Kidney (tissue), 14 donors: ENCODE data around the gene TM4SF18. TPM values are rescaled to one million over a fixed set of nuclear protein-coding genes. Genes with fewer than 3 reads are reported as not detected.

Source experiments
- DNase-seq, 5 donors: peaks; one replicate each; pipeline ENCODE4 v3.0.0-alpha.2; 2013 to 2020
- FAIRE-seq: peaks from 2 replicates; lab custom pipeline; 2012; peaks lifted over from hg19 to GRCh38; lab: Jason Lieb, UNC
- H3K27ac ChIP-seq, 2 donors: one replicate each; pipeline ENCODE4 v1.7.0; 2013; ENCODE audit warnings: low read depth in 2 of 2, low read length in 2 of 2, inconsistent platforms in 1 of 2
- H3K27me3 ChIP-seq: one replicate; pipeline ENCODE4 v1.7.1; 2013; ENCODE audit warnings: low read length, inconsistent platforms; ENCODE audit not compliant: control insufficient read depth, insufficient read depth
- H3K36me3 ChIP-seq, 3 donors: one replicate each; pipeline versions ENCODE4 v1.7.0 to v1.7.1; 2013; ENCODE audit warnings: low read length in 3 of 3, control low read depth in 1 of 3, inconsistent platforms in 1 of 3; ENCODE audit not compliant: insufficient read depth in 3 of 3, control insufficient read depth in 2 of 3
- H3K4me1 ChIP-seq, 3 donors: one replicate each; pipeline versions ENCODE4 v1.7.0 to v1.7.1; 2013; ENCODE audit warnings: low read length in 3 of 3, inconsistent platforms in 1 of 3, low read depth in 1 of 3; ENCODE audit not compliant: control insufficient read depth in 2 of 3, insufficient read depth in 2 of 3
- H3K4me3 ChIP-seq, 3 donors: one replicate each; pipeline versions ENCODE4 v1.7.0 to v1.8.1; 2013; ENCODE audit warnings: low read length in 3 of 3, control low read depth in 1 of 3, inconsistent platforms in 1 of 3
- H3K9ac ChIP-seq, 3 donors: one replicate each; pipeline versions ENCODE4 v1.7.0 to v1.7.1; 2013; ENCODE audit warnings: low read length in 3 of 3, control low read depth in 1 of 3, inconsistent platforms in 1 of 3
- H3K9me3 ChIP-seq, 3 donors: one replicate each; pipeline versions ENCODE4 v1.7.0 to v1.7.1; 2013; ENCODE audit warnings: low read length in 3 of 3, control low read depth in 1 of 3, inconsistent platforms in 1 of 3; ENCODE audit not compliant: control insufficient read depth in 2 of 3, insufficient read depth in 1 of 3
- intact Hi-C: fragments of 100-400 bp; cut with DNase I; formaldehyde crosslinking; loops from one replicate; pipeline ENCODE4 v1.11.1; 2022
- polyA plus RNA-seq: library from polyadenylated mRNA; stranded (reverse); fragments of 350-450 nt; fragmentation: Illumina TruSeq; extraction: RNeasy Lipid Tissue Mini Kit (QIAGEN cat#74804); gene quantifications from one replicate; pipeline ENCODE4 v1.2.3, GENCODE V29; 2014; ENCODE audit warnings: low read depth, low replicate concordance; ENCODE audit not compliant: insufficient read depth
- total RNA-seq: library from RNA; stranded (reverse); fragmentation: NEBNext Ultra II Directional; extraction: Animal tissue kit (Norgen Biotek cat#: 25700); gene quantifications from one replicate; pipeline ENCODE4 v1.2.1, GENCODE V29; 2021
- TF ChIP-seq, protein P1 (sequence below): IDR thresholded peaks from 3 replicates; pipeline ENCODE4 v1.5.1; 2012; ENCODE audit warnings: mild to moderate bottlenecking, moderate library complexity, borderline replicate concordance; ENCODE audit not compliant: insufficient read depth; ENCODE audit errors: extremely low read depth
- donor health status: control.
- donor health status: control.
- donor health status: control.
- donor health status: control.
- donor health status: control.
- donor health status: DM: yes; HTN: yes; CAD: no.
- donor health status: Normal renal cell carcinoma (clear cell type).

TM4SF18 gene
- total and polyA plus RNA-seq, 2 donors from 2014 or later, result 14.2 to 19.7 TPM

- TF ChIP-seq, protein P1, sequence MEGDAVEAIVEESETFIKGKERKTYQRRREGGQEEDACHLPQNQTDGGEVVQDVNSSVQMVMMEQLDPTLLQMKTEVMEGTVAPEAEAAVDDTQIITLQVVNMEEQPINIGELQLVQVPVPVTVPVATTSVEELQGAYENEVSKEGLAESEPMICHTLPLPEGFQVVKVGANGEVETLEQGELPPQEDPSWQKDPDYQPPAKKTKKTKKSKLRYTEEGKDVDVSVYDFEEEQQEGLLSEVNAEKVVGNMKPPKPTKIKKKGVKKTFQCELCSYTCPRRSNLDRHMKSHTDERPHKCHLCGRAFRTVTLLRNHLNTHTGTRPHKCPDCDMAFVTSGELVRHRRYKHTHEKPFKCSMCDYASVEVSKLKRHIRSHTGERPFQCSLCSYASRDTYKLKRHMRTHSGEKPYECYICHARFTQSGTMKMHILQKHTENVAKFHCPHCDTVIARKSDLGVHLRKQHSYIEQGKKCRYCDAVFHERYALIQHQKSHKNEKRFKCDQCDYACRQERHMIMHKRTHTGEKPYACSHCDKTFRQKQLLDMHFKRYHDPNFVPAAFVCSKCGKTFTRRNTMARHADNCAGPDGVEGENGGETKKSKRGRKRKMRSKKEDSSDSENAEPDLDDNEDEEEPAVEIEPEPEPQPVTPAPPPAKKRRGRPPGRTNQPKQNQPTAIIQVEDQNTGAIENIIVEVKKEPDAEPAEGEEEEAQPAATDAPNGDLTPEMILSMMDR, result no peak
- FAIRE-seq (no peak), DNase-seq (no peak)
- Histone ChIP-seq H3K36me3 (no peaks in the 10 kb centered on the region), H3K4me1 (no peaks in the 10 kb centered on the region), H3K9ac (no peak overlapping the region), H3K27me3 (no peaks in the 10 kb centered on the region), H3K27ac (no peak overlapping the region), H3K9me3 (no peaks in the 10 kb centered on the region), H3K4me3 (no peak overlapping the region)
- intact Hi-C loops, result no loop called here
Observed at GRCh38 chr3:149356630-149357029, 23.2 kb upstream of the TM4SF18 start.

DNA sequence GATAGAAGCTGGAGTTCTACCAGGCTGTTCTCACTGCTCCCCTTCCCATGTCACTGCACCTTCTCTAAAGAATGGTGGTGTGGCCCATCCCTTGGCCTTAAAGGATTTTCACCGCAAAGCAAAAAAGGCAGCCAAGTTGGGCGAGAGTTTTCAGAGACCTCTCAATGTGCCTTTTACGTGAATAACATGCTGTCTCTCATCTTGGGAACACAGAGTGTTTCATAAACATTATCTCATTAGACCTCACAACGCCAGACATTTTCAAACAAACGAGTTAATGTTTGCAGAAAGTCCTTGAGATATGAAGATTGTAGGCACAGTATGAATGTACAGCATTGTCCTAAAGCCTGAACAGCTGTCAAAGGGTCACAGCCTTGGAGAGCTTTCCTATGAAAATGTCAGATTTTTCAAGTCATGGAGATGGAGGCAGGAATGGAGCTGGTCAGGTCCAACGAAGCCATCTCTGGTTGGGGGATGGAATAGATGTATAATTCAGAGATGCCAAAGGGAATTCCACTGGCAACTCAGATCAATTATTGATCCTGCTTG, 22.7 kb upstream of the TM4SF18 start:
- intact Hi-C loops, result no loop called here
- no peak for FAIRE-seq
- no peak for DNase-seq

DNA sequence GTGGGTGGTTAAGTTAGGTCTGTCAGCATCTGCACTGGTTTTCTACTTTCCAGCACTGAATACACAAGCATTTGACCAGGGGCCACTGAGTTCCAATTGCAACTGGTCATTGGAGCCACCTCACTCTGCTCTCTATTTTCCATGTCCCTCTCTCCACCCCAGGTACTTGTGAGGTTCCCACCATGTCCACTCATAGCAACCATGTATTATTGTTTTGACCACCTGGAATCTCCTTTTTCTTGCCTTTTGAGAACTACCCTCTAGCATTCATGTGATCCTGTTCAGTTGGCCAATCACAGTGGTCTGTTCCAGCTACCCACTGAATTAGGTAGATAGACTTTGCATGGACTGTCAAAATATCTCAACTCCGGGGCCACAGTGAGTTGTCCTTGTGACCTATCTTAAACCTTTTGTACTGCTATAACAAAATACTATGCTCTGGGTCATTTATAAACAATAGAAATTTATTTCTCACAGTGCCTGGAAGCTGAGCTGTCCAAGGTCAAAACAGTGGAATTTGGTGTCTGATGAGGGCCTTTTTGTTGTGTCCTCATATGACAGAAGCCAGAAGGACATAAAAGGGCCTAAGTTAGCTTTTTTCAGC, 20.2 kb upstream of the TM4SF18 start:
- Histone ChIP-seq H3K9me3 (no peaks in the 10 kb centered on the region), H3K9ac (no peak overlapping the region), H3K4me1 (no peaks in the 10 kb centered on the region), H3K4me3 (no peak overlapping the region), H3K27ac (no peak overlapping the region), H3K36me3 (no peaks in the 10 kb centered on the region), H3K27me3 (no peaks in the 10 kb centered on the region)
- DNase-seq (no peak), FAIRE-seq (no peak)
- TF ChIP-seq, protein P1, result no peak
- intact Hi-C loops, result no loop called here

More for the DNA sequence above, 22.7 kb upstream of the TM4SF18 start:
- Histone ChIP-seq H3K27ac (no peak overlapping the region), H3K9ac (no peak overlapping the region), H3K36me3 (no peaks in the 10 kb centered on the region), H3K27me3 (no peaks in the 10 kb centered on the region), H3K4me1 (no peaks in the 10 kb centered on the region), H3K4me3 (no peak overlapping the region), H3K9me3 (no peaks in the 10 kb centered on the region)
- TF ChIP-seq, protein P1, result no peak
